Spleen (tissue), 7 donors: Measurements from ENCODE around the gene HMCN2.

ENCODE experiments used
- CTCF ChIP-seq, 11 experiments: fragments of 200-600 bp in 7 of 11; fragments of 450-650 bp in 4 of 11; sonication (generic) in 4 of 11; IDR thresholded peaks in 8 of 11; conservative IDR thresholded peaks in 3 of 11; 1 replicate in 7 of 11; 2 replicates in 4 of 11; pipeline versions ENCODE4 v1.4.0 to v1.8.0; 2016 to 2021; ENCODE audit warnings: antibody characterized with exemption in 11 of 11, inconsistent platforms in 4 of 11, mild to moderate bottlenecking in 1 of 11
- POLR2A ChIP-seq, 3 donors: fragments of 450-650 bp; IDR thresholded peaks; one replicate each; pipeline ENCODE4 v1.5.1; 2017; ENCODE audit warnings: antibody characterized with exemption in 3 of 3, mild to moderate bottlenecking in 1 of 3
- POLR2AphosphoS5 ChIP-seq, 3 donors: sonication (generic); formaldehyde crosslinking; IDR thresholded peaks; one replicate each; pipeline ENCODE4 v1.5.1; 2017; ENCODE audit warnings: antibody characterized with exemption in 3 of 3
- donor health status: DM: no; HTN: no; CAD: no; lungs with moderate emphysema.
- donor health status: DM: no; HTN: no; CAD: no.
- donor health status: DM: no; HTN: no; CAD: no.

GRCh38 chr9:130286072-130286770, 20.7 kb downstream of the HMCN2 start:
- TF ChIP-seq POLR2A (IDR thresholded peaks at IDR 0.05) (no peak), CTCF (IDR thresholded peaks at IDR 0.05 in 8 of 11, conservative IDR thresholded peaks at IDR 0.05 in 3 of 11) (no peak), POLR2AphosphoS5 (IDR thresholded peaks at IDR 0.05) (no peak)
